K562 (cell line): ENCODE data around the gene ZNF844. TPM values are rescaled to one million over a fixed set of nuclear protein-coding genes. Genes with fewer than 3 reads are reported as not detected.

Source experiments
- CBFB ChIP-seq: sonication (generic); formaldehyde crosslinking; IDR thresholded peaks from 2 replicates; pipeline ENCODE4 v1.4.0; 2020; ENCODE audit warnings: mild to moderate bottlenecking, missing genetic modification reagents
- DNMT1 ChIP-seq: fragments of 450-650 bp; IDR thresholded peaks from 2 replicates; pipeline ENCODE4 v1.6.1; 2016; ENCODE audit warnings: antibody characterized with exemption, mild to moderate bottlenecking
- ILK ChIP-seq: fragments of 450-650 bp; IDR thresholded peaks from 2 replicates; pipeline ENCODE4 v1.6.1; 2016; ENCODE audit warnings: missing genetic modification characterization, low read depth, mild to moderate bottlenecking, missing compliant biosample characterization, moderate library complexity, borderline replicate concordance
- NBN ChIP-seq: fragments of 450-650 bp; IDR thresholded peaks from 2 replicates; pipeline ENCODE4 v1.6.1; 2016; ENCODE audit warnings: low read depth, mild to moderate bottlenecking
- NFE2 ChIP-seq: IDR thresholded peaks from 2 replicates; pipeline ENCODE4 v1.6.1; 2014; ENCODE audit warnings: antibody characterized with exemption, low read depth
- NRF1 ChIP-seq, 2 experiments: fragments of 450-650 bp; IDR thresholded peaks in 1 of 2; conservative IDR thresholded peaks in 1 of 2; 2 replicates each; pipeline ENCODE4 v1.6.1; 2014; ENCODE audit warnings: mild to moderate bottlenecking in 2 of 2
- POLR2A ChIP-seq: fragments of 450-650 bp; conservative IDR thresholded peaks from 2 replicates; pipeline ENCODE4 v1.6.1; 2016
- RFX1 ChIP-seq: fragments of 450-650 bp; IDR thresholded peaks from 2 replicates; pipeline ENCODE4 v1.6.1; 2016; ENCODE audit warnings: mild to moderate bottlenecking, moderate library complexity
- SP2 ChIP-seq: IDR thresholded peaks from 2 replicates; pipeline ENCODE4 v1.6.1; 2011; ENCODE audit warnings: mild to moderate bottlenecking, low read depth, low read length, moderate library complexity; ENCODE audit not compliant: poor library complexity, severe bottlenecking; ENCODE audit errors: extremely low read depth
- STAT5A ChIP-seq: IDR thresholded peaks from 2 replicates; pipeline ENCODE4 v1.6.1; 2012; ENCODE audit warnings: low read length, inconsistent platforms, borderline replicate concordance
- polyA plus RNA-seq, 8 experiments: library from polyadenylated mRNA; depleted of rRNA in 4 of 8; stranded (reverse) in 5 of 8; unstranded in 3 of 8; fragments of >200 nt; fragmentation: Nextera tagmentation in 2 of 8; fragmentation: Illumina TruSeq in 1 of 8; extraction: Ambion mirVana in 2 of 8; extraction: Trizol in 1 of 8; gene quantifications; 2 replicates each; pipeline versions ENCODE4 v1.2.1 to v1.2.3, GENCODE V29; 2011 to 2014; ENCODE audit warnings: inconsistent platforms in 1 of 8, missing spikeins in 1 of 8
- total RNA-seq, 7 experiments: library from RNA; depleted of rRNA in 6 of 7; stranded (reverse); fragments of >200 nt in 6 of 7; fragmentation: Illumina TruSeq in 2 of 7; extraction: Trizol in 2 of 7; gene quantifications; 2 replicates each; pipeline versions ENCODE4 v1.2.1 to v1.2.3, GENCODE V29; 2011 to 2021; ENCODE audit warnings: low replicate concordance in 1 of 7
- TF ChIP-seq, protein P1 (sequence below): fragments of 250-450 bp; sonication (Bioruptor Pico); IDR thresholded peaks from 2 replicates; pipeline ENCODE4 v1.4.0; 2020; ENCODE audit warnings: mild to moderate bottlenecking, moderate library complexity, borderline replicate concordance
- TF ChIP-seq, protein P2 (sequence below): sonication (generic); formaldehyde crosslinking; IDR thresholded peaks from 2 replicates; pipeline ENCODE4 v1.8.0; 2022; ENCODE audit warnings: mild to moderate bottlenecking, missing genetic modification reagents

ZNF844 gene
- total and polyA plus RNA-seq, 9 of the 15 experiments (the other 6 are each of a cell fraction or from before 2014, with no cell fraction given): 0.80 to 4.5 (median 2.2) TPM

DNA sequence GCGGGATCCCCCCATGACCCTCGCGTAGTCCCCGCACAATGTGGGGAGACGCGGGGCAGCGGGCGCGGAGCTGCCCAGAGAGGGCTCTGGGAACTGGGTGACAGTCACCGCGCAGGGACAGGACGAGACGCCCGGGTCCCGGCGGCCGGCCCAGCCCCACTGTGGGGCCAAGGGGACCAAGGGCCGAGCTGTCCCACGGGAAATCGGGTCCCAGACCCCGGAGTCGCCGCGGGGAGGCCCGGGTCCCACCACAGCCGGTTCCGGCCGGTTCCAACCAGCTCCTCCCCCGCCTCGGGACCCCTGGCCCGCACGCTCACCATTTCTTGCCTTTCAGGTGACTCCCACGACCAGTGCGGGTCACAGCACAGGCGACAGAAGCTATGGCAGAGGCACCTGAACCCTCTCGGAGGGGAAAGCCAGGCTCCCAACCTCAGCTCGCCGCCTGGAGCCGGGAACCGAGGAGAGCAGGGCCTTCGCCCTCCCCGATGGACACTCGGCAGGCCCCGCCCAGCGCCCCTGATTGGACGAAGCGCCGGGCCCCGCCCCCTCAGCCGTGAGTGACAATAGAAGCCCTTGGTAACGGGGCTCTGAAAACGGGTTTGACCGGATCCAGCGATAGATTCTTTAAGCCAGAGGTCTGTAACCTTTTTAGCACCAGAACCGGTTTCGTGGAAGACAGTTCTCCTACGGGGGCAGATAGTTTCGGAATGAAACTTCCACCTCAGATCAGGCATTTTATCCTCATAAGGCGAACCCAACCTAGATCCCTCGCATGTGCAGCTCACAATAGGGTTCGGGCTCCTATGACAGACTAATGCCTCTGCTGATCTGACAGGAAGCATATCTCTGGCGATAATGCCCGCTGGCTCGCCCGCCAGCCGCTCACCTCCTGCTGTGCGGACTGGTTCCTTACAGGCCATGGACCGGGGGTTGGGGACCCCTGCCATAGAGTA, 29.0 kb upstream of the ZNF844 start, which contains the start of gene ZNF433 (continued):
- TF ChIP-seq SP2: no peak
- TF ChIP-seq POLR2A: peak; percentile 76
- TF ChIP-seq RFX1: peak; percentile 79
- TF ChIP-seq CBFB (CRISPR knock-in tag): no peak
- TF ChIP-seq, protein P1, sequence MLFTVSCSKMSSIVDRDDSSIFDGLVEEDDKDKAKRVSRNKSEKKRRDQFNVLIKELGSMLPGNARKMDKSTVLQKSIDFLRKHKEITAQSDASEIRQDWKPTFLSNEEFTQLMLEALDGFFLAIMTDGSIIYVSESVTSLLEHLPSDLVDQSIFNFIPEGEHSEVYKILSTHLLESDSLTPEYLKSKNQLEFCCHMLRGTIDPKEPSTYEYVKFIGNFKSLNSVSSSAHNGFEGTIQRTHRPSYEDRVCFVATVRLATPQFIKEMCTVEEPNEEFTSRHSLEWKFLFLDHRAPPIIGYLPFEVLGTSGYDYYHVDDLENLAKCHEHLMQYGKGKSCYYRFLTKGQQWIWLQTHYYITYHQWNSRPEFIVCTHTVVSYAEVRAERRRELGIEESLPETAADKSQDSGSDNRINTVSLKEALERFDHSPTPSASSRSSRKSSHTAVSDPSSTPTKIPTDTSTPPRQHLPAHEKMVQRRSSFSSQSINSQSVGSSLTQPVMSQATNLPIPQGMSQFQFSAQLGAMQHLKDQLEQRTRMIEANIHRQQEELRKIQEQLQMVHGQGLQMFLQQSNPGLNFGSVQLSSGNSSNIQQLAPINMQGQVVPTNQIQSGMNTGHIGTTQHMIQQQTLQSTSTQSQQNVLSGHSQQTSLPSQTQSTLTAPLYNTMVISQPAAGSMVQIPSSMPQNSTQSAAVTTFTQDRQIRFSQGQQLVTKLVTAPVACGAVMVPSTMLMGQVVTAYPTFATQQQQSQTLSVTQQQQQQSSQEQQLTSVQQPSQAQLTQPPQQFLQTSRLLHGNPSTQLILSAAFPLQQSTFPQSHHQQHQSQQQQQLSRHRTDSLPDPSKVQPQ (CRISPR knock-in tag): no peak
- TF ChIP-seq NBN: no peak
- no peak for TF ChIP-seq NFE2
- TF ChIP-seq NRF1 (conservative IDR thresholded peaks at IDR 0.05 in 1 of 2, IDR thresholded peaks at IDR 0.05 in 1 of 2): 0 out of 4 replicates have a peak, but pooled peaks of 1 of the 2 experiments have one; percentile 6
- TF ChIP-seq, protein P2, sequence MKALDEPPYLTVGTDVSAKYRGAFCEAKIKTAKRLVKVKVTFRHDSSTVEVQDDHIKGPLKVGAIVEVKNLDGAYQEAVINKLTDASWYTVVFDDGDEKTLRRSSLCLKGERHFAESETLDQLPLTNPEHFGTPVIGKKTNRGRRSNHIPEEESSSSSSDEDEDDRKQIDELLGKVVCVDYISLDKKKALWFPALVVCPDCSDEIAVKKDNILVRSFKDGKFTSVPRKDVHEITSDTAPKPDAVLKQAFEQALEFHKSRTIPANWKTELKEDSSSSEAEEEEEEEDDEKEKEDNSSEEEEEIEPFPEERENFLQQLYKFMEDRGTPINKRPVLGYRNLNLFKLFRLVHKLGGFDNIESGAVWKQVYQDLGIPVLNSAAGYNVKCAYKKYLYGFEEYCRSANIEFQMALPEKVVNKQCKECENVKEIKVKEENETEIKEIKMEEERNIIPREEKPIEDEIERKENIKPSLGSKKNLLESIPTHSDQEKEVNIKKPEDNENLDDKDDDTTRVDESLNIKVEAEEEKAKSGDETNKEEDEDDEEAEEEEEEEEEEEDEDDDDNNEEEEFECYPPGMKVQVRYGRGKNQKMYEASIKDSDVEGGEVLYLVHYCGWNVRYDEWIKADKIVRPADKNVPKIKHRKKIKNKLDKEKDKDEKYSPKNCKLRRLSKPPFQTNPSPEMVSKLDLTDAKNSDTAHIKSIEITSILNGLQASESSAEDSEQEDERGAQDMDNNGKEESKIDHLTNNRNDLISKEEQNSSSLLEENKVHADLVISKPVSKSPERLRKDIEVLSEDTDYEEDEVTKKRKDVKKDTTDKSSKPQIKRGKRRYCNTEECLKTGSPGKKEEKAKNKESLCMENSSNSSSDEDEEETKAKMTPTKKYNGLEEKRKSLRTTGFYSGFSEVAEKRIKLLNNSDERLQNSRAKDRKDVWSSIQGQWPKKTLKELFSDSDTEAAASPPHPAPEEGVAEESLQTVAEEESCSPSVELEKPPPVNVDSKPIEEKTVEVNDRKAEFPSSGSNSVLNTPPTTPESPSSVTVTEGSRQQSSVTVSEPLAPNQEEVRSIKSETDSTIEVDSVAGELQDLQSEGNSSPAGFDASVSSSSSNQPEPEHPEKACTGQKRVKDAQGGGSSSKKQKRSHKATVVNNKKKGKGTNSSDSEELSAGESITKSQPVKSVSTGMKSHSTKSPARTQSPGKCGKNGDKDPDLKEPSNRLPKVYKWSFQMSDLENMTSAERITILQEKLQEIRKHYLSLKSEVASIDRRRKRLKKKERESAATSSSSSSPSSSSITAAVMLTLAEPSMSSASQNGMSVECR: no peak
- TF ChIP-seq STAT5A: no peak
- no peak for TF ChIP-seq DNMT1
- TF ChIP-seq ILK (tag): no peak
